DOHH2 (cell line): ENCODE data around the gene POPDC3.

Experiments
- CTCF ChIP-seq: fragments of 200-600 bp; sonication (generic); IDR thresholded peaks from one replicate; pipeline ENCODE4 v1.5.1; 2014; ENCODE audit warnings: antibody characterized with exemption, mild to moderate bottlenecking, low read depth, low read length; ENCODE audit not compliant: poor library complexity, severe bottlenecking
- EZH2phosphoT487 ChIP-seq: fragments of 200-600 bp; sonication (generic); IDR thresholded peaks from 2 replicates; pipeline ENCODE4 v1.6.1; 2017; ENCODE audit warnings: borderline replicate concordance, mild to moderate bottlenecking, antibody characterized with exemption, low read length, moderate library complexity, mixed read lengths

- TF ChIP-seq CTCF (no peak), EZH2phosphoT487 (no peak)
Measured at GRCh38 chr6:105177556-105177955, 2.3 kb downstream of the POPDC3 start.
